Ascending aorta (tissue), 2 donors: ENCODE results near the gene GABBR2. TPM values are rescaled to one million over a fixed set of nuclear protein-coding genes. Genes with fewer than 3 reads are reported as not detected.

ENCODE experiments used
- DNase-seq, 2 donors: peaks; one replicate each; pipeline ENCODE4 v3.0.0-alpha.2; 2019; ENCODE audit warnings: low spot score in 2 of 2
- H3K27ac ChIP-seq, 2 donors: fragments of 200-600 bp; sonication (generic); one replicate each; pipeline ENCODE4 v1.5.1; 2016 to 2017; ENCODE audit warnings: mild to moderate bottlenecking in 1 of 2
- H3K27me3 ChIP-seq: fragments of 200-600 bp; sonication (generic); one replicate; pipeline ENCODE4 v1.5.1; 2017
- H3K36me3 ChIP-seq, 2 donors: fragments of 200-600 bp; sonication (generic); one replicate each; pipeline ENCODE4 v1.5.1; 2016
- H3K4me1 ChIP-seq, 2 donors: fragments of 200-600 bp; sonication (generic); one replicate each; pipeline ENCODE4 v1.5.1; 2016 to 2017; ENCODE audit warnings: mild to moderate bottlenecking in 1 of 2
- H3K4me3 ChIP-seq, 2 donors: fragments of 200-600 bp; sonication (generic); one replicate each; pipeline ENCODE4 v1.5.1; 2016 to 2017; ENCODE audit warnings: mild to moderate bottlenecking in 1 of 2
- H3K9me3 ChIP-seq, 2 donors: fragments of 200-600 bp; sonication (generic); one replicate each; pipeline ENCODE4 v1.5.1; 2016
- intact Hi-C: fragments of 100-400 bp; cut with DNase I; formaldehyde crosslinking; loops from one replicate; pipeline ENCODE4 v1.15.1; 2023
- total RNA-seq: library from RNA; depleted of rRNA; stranded (reverse); fragments of >200 nt; gene quantifications from one replicate; pipeline ENCODE4 v1.1.0, GENCODE V29; 2016
- TF ChIP-seq, protein P1 (sequence below), 3 experiments: fragments of 200-600 bp in 2 of 3; fragments of 450-650 bp in 1 of 3; sonication (generic) in 2 of 3; IDR thresholded peaks; one replicate each; pipeline ENCODE4 v1.5.1; 2016 to 2019; ENCODE audit warnings: antibody characterized with exemption in 3 of 3, mild to moderate bottlenecking in 1 of 3, moderate library complexity in 1 of 3

The GABBR2 gene
- total RNA-seq, 1 donor from 2014 or later, result not detected

GRCh38 chr9:98367371-98367900 is 341.3 kb downstream of the GABBR2 start:
- Histone ChIP-seq H3K27me3 (no peaks in the 10 kb centered on the region), H3K36me3 (no peaks in the 10 kb centered on the region), H3K27ac (no peak overlapping the region), H3K4me3 (no peak overlapping the region), H3K4me1 (no peaks in the 10 kb centered on the region), H3K9me3 (peaks cover 0 to 3% of the 10 kb centered on the region in 2 donors)
- no peak for DNase-seq
- intact Hi-C loops, result no loop called here
- TF ChIP-seq, protein P1, sequence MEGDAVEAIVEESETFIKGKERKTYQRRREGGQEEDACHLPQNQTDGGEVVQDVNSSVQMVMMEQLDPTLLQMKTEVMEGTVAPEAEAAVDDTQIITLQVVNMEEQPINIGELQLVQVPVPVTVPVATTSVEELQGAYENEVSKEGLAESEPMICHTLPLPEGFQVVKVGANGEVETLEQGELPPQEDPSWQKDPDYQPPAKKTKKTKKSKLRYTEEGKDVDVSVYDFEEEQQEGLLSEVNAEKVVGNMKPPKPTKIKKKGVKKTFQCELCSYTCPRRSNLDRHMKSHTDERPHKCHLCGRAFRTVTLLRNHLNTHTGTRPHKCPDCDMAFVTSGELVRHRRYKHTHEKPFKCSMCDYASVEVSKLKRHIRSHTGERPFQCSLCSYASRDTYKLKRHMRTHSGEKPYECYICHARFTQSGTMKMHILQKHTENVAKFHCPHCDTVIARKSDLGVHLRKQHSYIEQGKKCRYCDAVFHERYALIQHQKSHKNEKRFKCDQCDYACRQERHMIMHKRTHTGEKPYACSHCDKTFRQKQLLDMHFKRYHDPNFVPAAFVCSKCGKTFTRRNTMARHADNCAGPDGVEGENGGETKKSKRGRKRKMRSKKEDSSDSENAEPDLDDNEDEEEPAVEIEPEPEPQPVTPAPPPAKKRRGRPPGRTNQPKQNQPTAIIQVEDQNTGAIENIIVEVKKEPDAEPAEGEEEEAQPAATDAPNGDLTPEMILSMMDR (IDR thresholded peaks at IDR 0.05), result no peak

DNA sequence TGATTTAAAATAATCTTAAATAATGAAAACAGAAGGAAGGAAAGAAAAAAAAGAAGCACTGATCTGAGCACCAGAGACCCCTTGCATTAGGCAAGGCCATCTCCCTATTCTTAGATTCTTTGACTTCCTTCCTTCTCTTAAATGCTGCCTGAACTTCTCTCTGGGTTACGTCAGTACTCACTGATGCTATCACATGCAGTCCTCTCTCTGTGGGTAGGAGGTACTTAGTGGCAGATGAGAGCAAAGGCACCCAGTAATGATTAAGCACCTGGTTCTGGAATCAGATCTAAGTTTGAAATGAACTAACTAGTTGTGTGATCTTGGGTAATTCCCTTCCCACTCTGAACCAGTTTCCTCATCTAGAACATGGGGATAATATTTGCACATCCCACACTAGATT is 343.0 kb downstream of the GABBR2 start:
- no peaks in the 10 kb centered on the region for H3K36me3 ChIP-seq
- TF ChIP-seq, protein P1 (IDR thresholded peaks at IDR 0.05), result no peak
- no peak overlapping the region for H3K27ac ChIP-seq
- H3K27me3 ChIP-seq, result no peaks in the 10 kb centered on the region
- intact Hi-C loops, result no loop called here
- no peak overlapping the region for H3K4me3 ChIP-seq
- no peak for DNase-seq
- H3K9me3 ChIP-seq, result peaks cover 0 to 3% of the 10 kb centered on the region in 2 donors
- no peaks in the 10 kb centered on the region for H3K4me1 ChIP-seq

- H3K9me3 ChIP-seq, result peaks cover 0 to 3% of the 10 kb centered on the region in 2 donors
- intact Hi-C loops, result no loop called here
- no peaks in the 10 kb centered on the region for H3K4me1 ChIP-seq
- H3K27ac ChIP-seq, result no peak overlapping the region
- H3K4me3 ChIP-seq, result no peak overlapping the region
- no peaks in the 10 kb centered on the region for H3K36me3 ChIP-seq
- H3K27me3 ChIP-seq, result no peaks in the 10 kb centered on the region
- DNase-seq, result no peak
- TF ChIP-seq, protein P1 (IDR thresholded peaks at IDR 0.05), result no peak
These were observed 343.5 kb downstream of the GABBR2 start for GRCh38 chr9:98365227-98365669.

DNA sequence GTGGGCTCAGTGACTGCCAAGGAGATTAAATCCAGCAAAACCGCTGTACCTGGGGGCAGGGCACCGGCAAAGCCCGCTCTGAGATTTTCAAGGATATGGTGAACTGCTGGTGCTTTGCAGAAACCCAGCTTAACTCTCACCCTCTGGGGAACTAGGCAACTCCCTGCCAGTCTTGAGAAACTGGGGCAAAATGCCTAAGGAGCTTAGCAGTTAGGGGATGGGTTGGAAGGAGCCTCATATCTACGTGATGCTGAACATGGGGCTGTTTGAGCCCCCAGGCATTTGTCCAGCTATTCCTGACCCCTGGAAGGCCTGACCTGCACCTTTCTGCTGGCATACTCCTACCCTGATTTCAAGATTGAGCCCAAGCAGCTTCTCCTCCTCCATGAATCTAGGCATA is 344.6 kb downstream of the GABBR2 start:
- intact Hi-C loops, result no loop called here
- no peak for DNase-seq
- TF ChIP-seq, protein P1 (IDR thresholded peaks at IDR 0.05), result no peak
- Histone ChIP-seq H3K36me3 (no peaks in the 10 kb centered on the region), H3K4me3 (no peak overlapping the region), H3K27me3 (no peaks in the 10 kb centered on the region), H3K4me1 (no peaks in the 10 kb centered on the region), H3K9me3 (peaks cover 0 to 3% of the 10 kb centered on the region in 2 donors), H3K27ac (no peak overlapping the region)

DNA sequence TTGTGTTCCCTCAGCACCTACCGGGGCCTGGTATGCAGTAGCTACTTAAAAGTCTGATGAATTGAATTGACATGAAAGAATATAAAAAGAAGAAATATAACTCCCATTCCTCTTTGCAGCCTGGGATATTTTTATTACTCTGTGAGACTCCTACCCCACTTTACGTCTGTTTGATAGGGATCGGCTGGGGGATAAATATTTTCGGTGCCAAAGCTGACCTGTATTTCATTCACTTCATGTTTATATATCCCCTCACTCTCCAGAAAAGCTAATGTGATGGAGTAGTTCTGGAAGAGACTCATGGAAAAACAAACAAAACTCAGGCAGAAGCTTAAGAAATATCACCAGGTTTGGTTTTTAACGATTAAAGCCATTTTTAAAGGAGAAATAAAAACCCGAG is 345.1 kb downstream of the GABBR2 start:
- Histone ChIP-seq H3K36me3 (no peaks in the 10 kb centered on the region), H3K4me1 (no peaks in the 10 kb centered on the region), H3K27ac (no peak overlapping the region), H3K27me3 (no peaks in the 10 kb centered on the region), H3K4me3 (no peak overlapping the region), H3K9me3 (peaks cover 0 to 3% of the 10 kb centered on the region in 2 donors)
- TF ChIP-seq, protein P1 (IDR thresholded peaks at IDR 0.05), result no peak
- DNase-seq, result no peak
- intact Hi-C loops, result no loop called here
